Amniotic stem cell (primary cell): ENCODE results near the gene B3GNT5.

Experiments
- DNase-seq: peaks from one replicate; lab custom pipeline; 2025; lab: John Stamatoyannopoulos, UW

B3GNT5 gene

GRCh38 chr3:183265834-183266417, 12.9 kb downstream of the B3GNT5 start:
- no peak for DNase-seq

GRCh38 chr3:183266454-183266853, 13.4 kb downstream of the B3GNT5 start:
- DNase-seq = no peak

- no peak for DNase-seq
These were observed 14.1 kb downstream of the B3GNT5 start for GRCh38 chr3:183267140-183267539.

- no peak for DNase-seq
These were observed 15.3 kb downstream of the B3GNT5 start for GRCh38 chr3:183268366-183268765.

- no peak for DNase-seq
These were observed 16.3 kb downstream of the B3GNT5 start for GRCh38 chr3:183269345-183269744.

GRCh38 chr3:183270344-183270743, 17.3 kb downstream of the B3GNT5 start:
- no peak for DNase-seq

- DNase-seq = no peak
These were observed 19.1 kb downstream of the B3GNT5 start for GRCh38 chr3:183272142-183272541.

GRCh38 chr3:183272791-183273190, 19.7 kb downstream of the B3GNT5 start:
- DNase-seq = no peak

- no peak for DNase-seq
These were observed 21.6 kb downstream of the B3GNT5 start for GRCh38 chr3:183274609-183275008.

GRCh38 chr3:183275418-183275817, 22.4 kb downstream of the B3GNT5 start:
- no peak for DNase-seq

- DNase-seq = no peak
These were observed 22.9 kb downstream of the B3GNT5 start for GRCh38 chr3:183275937-183276336.

GRCh38 chr3:183277260-183277659, 24.2 kb downstream of the B3GNT5 start:
- DNase-seq = no peak

- no peak for DNase-seq
These were observed 25.5 kb downstream of the B3GNT5 start for GRCh38 chr3:183278479-183279088.

- DNase-seq = no peak
These were observed 26.3 kb downstream of the B3GNT5 start for GRCh38 chr3:183279371-183279770.

- DNase-seq = no peak
These were observed 28.2 kb downstream of the B3GNT5 start for GRCh38 chr3:183281126-183281797.

- DNase-seq = no peak
These were observed 30.8 kb downstream of the B3GNT5 start for GRCh38 chr3:183283886-183284285.

- no peak for DNase-seq
These were observed 31.5 kb downstream of the B3GNT5 start for GRCh38 chr3:183284570-183284969.

GRCh38 chr3:183285318-183285717, 32.3 kb downstream of the B3GNT5 start:
- DNase-seq = no peak

- DNase-seq = peak; percentile 88
These were observed 32.9 kb downstream of the B3GNT5 start for GRCh38 chr3:183285828-183286457.

GRCh38 chr3:183287301-183287971, 34.4 kb downstream of the B3GNT5 start:
- DNase-seq = no peak

- no peak for DNase-seq
These were observed 35.1 kb downstream of the B3GNT5 start for GRCh38 chr3:183288117-183288516.

- DNase-seq = no peak
These were observed 37.2 kb downstream of the B3GNT5 start for GRCh38 chr3:183290216-183290615.
